GM15510 (cell line): ENCODE results near the gene CSTPP1.

Experiments used
- POLR2A ChIP-seq: IDR thresholded peaks from 3 replicates; pipeline ENCODE4 v1.6.1; 2011; ENCODE audit warnings: borderline replicate concordance; ENCODE audit not compliant: insufficient read length; ENCODE audit errors: extremely low read depth

The CSTPP1 gene

GRCh38 chr11:46963844-46964243 lies 27.3 kb downstream of the CSTPP1 start:
- no peak for TF ChIP-seq POLR2A

- TF ChIP-seq POLR2A, result no peak
Measured at GRCh38 chr11:46966773-46967172, 30.2 kb downstream of the CSTPP1 start.

- no peak for TF ChIP-seq POLR2A
Measured at GRCh38 chr11:46967962-46968361, 31.4 kb downstream of the CSTPP1 start.

- TF ChIP-seq POLR2A, result no peak
Measured at GRCh38 chr11:46969379-46969778, 32.8 kb downstream of the CSTPP1 start.

DNA sequence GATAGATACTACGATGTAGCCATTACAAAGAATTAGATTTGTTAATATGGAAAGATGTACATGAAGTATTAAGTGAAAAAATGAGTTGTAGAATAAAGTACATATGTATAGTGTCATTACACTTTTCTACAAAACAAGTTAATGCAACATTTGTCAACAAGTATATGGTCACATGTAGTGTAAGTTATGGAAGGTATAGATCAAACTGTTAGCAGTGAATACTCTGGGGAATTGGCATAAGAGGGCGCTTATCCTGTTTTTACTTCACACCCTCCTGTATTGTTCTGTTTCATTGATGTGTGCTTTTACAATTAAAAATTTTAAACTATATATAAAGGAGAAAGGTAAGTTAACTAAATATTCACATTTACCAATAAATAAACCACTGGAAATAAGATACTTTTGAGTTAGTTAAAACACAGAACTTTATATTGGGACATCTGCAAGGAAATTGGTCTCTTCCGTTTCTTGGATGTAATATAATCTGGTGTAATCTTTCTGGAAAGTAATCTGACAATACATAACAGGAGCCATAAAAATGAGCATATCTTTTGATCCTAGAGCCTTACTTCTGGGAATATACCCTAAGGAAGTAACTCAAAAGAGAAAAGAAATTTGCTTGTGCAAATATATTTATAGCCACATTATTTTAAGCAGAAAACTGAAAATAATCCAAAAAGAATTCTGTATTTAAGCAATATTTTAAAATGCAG lies 34.5 kb downstream of the CSTPP1 start:
- no peak for TF ChIP-seq POLR2A

GRCh38 chr11:46972343-46972742 lies 35.8 kb downstream of the CSTPP1 start:
- no peak for TF ChIP-seq POLR2A

- TF ChIP-seq POLR2A, result no peak
Measured at GRCh38 chr11:46972821-46973220, 36.3 kb downstream of the CSTPP1 start.

DNA sequence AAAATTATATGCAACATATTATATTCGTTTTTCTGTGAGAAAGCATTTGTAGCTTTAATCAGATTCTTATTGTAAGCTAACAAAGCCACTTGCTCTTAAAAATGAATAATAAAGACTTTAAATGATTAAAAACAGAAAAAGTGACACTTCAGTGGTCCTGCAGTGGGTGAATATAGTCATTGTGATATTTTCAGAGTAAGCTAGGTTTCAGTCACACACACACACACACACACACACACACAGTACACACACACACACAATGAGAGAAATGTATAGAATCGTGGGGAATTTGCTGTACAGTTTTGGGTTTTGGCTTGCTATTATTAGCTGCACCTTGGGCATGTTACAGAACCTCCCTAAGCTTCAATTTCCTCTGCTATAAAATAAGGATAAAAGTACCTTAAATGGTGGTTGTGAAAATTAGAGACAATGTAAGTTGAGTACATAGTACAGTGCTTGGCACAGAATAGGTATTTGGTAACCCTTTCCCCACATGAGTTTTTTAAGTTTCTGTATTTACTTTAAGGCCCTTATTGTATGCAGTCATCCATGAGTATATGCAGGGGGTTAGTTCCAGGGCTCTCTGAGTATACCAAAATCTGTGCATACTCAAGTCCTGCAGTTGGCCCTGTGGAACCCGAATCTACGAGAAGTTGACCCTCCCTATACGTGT lies 39.8 kb downstream of the CSTPP1 start:
- TF ChIP-seq POLR2A, result no peak

GRCh38 chr11:46977038-46977813 lies 40.7 kb downstream of the CSTPP1 start:
- TF ChIP-seq POLR2A, result no peak

GRCh38 chr11:46978005-46978491 lies 41.5 kb downstream of the CSTPP1 start:
- TF ChIP-seq POLR2A, result no peak

GRCh38 chr11:46979358-46979757 lies 42.8 kb downstream of the CSTPP1 start:
- TF ChIP-seq POLR2A, result no peak

DNA sequence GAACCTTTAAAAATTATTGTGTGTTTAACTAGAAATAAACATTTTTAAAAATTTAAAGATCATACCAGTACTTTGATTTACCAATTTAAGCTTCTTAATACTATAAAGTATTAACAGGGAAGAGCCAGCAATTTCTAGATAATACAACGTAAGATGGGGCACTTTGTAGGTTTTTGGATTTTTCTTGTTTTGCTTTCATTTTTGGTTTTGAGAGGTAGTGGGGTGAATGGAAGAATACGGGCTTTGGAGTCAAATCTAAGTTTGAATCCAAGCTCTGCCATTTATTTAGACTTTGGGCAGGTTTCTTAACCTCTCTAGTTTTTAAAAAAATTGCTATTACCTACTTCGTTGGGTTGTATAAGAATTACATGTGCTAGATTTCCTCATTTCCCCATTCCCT lies 44.9 kb downstream of the CSTPP1 start:
- no peak for TF ChIP-seq POLR2A

DNA sequence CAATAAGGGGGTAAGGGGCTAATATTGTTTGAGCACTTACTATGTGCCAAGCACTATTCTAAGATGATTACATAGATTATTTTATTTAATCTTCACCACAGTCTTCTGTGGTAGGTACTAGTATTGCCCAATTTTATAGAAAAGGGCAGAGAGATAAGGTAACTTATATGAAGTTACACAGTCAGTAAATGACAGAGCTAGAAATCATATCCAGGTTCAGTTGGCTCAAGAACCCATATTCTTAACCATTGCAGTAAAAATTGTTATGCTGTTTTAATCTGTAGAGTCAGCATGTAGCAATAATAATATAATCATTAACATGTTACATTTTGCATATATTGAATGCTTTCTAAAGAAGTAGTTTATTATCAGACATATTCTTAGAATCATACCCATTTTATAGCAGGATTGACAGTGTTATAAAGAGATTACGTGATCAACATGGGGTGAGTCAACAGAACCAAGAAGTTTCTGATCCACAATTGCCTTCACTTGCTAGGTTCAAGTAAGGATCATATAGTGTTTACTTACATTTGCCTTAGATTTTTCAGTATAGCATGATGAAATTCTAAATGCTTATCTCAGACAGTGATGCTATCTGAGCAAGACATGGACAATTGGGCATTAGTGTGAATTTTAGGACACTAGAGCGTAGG lies 46.4 kb downstream of the CSTPP1 start:
- no peak for TF ChIP-seq POLR2A

DNA sequence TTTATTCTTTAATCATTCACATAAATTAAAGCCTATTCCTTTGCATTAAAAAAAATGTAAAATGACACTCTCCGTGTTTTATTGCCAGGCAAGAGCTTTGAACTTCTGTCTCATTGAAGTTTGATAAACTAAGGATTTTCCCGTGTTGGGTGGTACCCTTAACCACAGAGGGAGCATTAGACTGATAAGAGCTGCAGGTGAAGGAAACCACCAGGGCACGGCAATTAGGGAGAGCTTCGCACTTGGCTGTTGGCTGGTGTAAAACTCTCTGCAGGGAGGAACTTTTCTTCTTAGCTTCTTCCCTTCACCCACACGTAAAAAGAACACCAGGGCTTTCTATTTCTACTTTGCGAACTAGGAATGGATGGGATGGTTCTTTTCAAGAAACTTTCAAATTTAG lies 47.0 kb downstream of the CSTPP1 start:
- no peak for TF ChIP-seq POLR2A

DNA sequence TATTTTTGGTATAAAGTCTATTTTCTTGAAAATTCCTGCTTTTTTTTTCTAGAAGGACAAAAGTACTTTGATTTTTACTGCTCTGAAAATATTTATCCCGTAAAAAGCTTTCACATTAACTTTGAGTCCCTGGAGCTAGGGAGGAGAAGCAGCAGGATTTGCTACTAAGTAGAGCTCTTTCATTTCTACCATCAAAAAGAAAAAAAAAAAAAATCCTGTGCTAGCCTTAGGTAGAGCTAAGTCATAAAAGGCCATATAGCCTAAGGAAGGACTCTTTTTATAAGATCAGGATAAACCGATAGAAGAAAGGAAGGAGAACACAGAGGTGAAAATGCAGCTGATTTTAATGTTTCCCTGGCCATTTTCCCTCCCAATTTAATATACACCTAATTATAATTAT lies 48.0 kb downstream of the CSTPP1 start:
- no peak for TF ChIP-seq POLR2A
